GM10248 (cell line): ENCODE results near the gene MMS19.

ENCODE experiments used
- CTCF ChIA-PET: fragments of 300-600 bp; sonication (Branson Sonifier 250); formaldehyde crosslinking; extraction: SDS; loops from one replicate; lab custom pipeline; 2021; ENCODE audit warnings: antibody characterized with exemption; lab: Yijun Ruan, JAX
- POLR2A ChIA-PET: fragments of 350-650 bp; sonication (Branson Sonifier 250); formaldehyde crosslinking; extraction: SDS; loops from one replicate; lab custom pipeline; 2020; ENCODE audit warnings: antibody characterized with exemption; lab: Yijun Ruan, JAX
- DNase-seq: peaks from one replicate; pipeline ENCODE4 v3.0.0; 2012; ENCODE audit errors: extremely low spot score
- CTCF ChIP-seq: IDR thresholded peaks from 2 replicates; pipeline ENCODE4 v1.5.1; 2012; ENCODE audit warnings: mild to moderate bottlenecking, low read depth; ENCODE audit errors: extremely low read depth, missing control alignments, control extremely low read depth

MMS19 gene

GRCh38 chr10:97500297-97500575 is 2.0 kb upstream of the MMS19 start:
- ChIA-PET POLR2A (no interaction called here), CTCF (no interaction called here)
- no peak for TF ChIP-seq CTCF
- DNase-seq: no peak

GRCh38 chr10:97499561-97500296 is 1.5 kb upstream of the MMS19 start:
- TF ChIP-seq CTCF: no peak
- POLR2A ChIA-PET: no interaction called here
- CTCF ChIA-PET: interaction anchor here (0.8 to 1.8 kb wide), 6 partner anchors 10 to 91 kb away, joined by 3 to 7 read pairs (median 3); no protein-coding TSS in a partner anchor
- DNase-seq: no peak

- CTCF ChIA-PET: interaction anchor here (0.8 to 1.8 kb wide), 6 partner anchors 11 to 90 kb away, joined by 3 to 7 read pairs (median 3); no protein-coding TSS in a partner anchor
- POLR2A ChIA-PET: interaction anchor here (0.6 kb wide), 1 partner anchor 829 kb away, joined by 4 read pairs; no protein-coding TSS in a partner anchor
- no peak for TF ChIP-seq CTCF
- peak; percentile 43 for DNase-seq
These were observed 779 bp upstream of the MMS19 start, which contains the start of gene UBTD1 for GRCh38 chr10:97498841-97499560. Gene UBTD1 (plus strand): TSS chr10:97498924. CDS start chr10:97499204, 280 bp downstream.

GRCh38 chr10:97497572-97498075 is 598 bp downstream of the MMS19 start:
- ChIA-PET POLR2A (no interaction called here), CTCF (interaction anchor here (0.6 kb wide), 1 partner anchor 30 kb away, joined by 3 read pairs; no protein-coding TSS in a partner anchor)
- no peak for TF ChIP-seq CTCF
- peak; percentile 85 for DNase-seq

GRCh38 chr10:97494863-97495506 is 3.2 kb downstream of the MMS19 start:
- ChIA-PET CTCF (interaction anchor here (1.8 kb wide), 1 partner anchor 78 kb away, joined by 4 read pairs; the partner anchor contains the start of gene ANKRD2), POLR2A (interaction anchor here (0.6 kb wide), 1 partner anchor 144 kb away, joined by 3 read pairs; no protein-coding TSS in a partner anchor)
- DNase-seq: no peak
- TF ChIP-seq CTCF: no peak

- TF ChIP-seq CTCF: no peak
- CTCF ChIA-PET: interaction anchor here (1.8 kb wide), 1 partner anchor 78 kb away, joined by 4 read pairs; the partner anchor contains the start of gene ANKRD2
- DNase-seq: no peak
- POLR2A ChIA-PET: no interaction called here
These were observed 4.1 kb downstream of the MMS19 start for GRCh38 chr10:97494151-97494550.
